ENCODE measurements around the gene TJP3.

The TJP3 gene

GRCh38 chr19:3788996-3789778, 81.0 kb downstream of the TJP3 start:
- peak; percentile 32 for DNase-seq

GRCh38 chr19:3790209-3790734, 82.1 kb downstream of the TJP3 start:
- no peak for DNase-seq

GRCh38 chr19:3790941-3791340, 82.8 kb downstream of the TJP3 start:
- no peak for DNase-seq

- no peak for DNase-seq
These were observed 83.9 kb downstream of the TJP3 start for GRCh38 chr19:3792114-3792513.

- no peak for DNase-seq
These were observed 85.6 kb downstream of the TJP3 start for GRCh38 chr19:3793799-3794198.

- DNase-seq = no peak
These were observed 88.2 kb downstream of the TJP3 start for GRCh38 chr19:3796358-3796757.

GRCh38 chr19:3798137-3798536, 90.0 kb downstream of the TJP3 start:
- peak; percentile 49 for DNase-seq
